ENCODE results near the gene PCIF1.

The PCIF1 gene

DNA sequence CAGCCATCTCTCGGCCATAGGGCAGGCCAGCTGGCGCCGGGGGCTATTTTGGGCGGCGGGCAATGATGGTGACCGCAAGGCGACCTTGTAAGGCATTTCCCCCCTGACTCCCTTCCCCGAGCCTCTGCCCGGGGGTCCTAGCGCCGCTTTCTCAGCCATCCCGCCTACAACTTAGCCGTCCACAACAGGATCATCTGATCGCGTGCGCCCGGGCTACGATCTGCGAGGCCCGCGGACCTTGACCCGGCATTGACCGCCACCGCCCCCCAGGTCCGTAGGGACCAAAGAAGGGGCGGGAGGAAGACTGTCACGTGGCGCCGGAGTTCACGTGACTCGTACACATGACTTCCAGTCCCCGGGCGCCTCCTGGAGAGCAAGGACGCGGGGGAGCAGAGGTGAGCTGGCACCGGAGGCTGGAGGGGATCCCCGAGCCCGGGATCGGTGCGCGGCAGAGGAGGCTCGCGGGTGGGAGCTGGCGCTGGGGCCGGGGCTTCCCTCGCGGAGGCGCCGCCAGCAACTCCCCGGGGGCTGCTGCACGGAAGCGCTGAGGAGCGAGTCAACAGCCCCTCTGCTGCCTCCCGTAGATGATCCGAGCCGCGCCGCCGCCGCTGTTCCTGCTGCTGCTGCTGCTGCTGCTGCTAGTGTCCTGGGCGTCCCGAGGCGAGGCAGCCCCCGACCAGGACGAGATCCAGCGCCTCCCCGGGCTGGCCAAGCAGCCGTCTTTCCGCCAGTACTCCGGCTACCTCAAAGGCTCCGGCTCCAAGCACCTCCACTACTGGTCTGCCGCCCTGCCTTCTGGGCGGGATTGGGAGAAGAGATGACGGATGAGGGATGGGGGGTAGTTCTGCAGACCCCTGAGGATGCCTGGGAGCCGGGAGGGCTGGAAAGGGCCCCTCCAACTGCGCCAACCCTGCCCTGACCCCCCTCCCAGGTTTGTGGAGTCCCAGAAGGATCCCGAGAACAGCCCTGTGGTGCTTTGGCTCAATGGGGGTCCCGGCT, 43.2 kb upstream of the PCIF1 start, which contains the start of the genes CTSA and NEURL2:
TSS of gene CTSA (plus strand) at position 351 of the 999 bp plus-strand sequence. CDS start at position 585, 234 bp downstream.
TSS of gene NEURL2 (minus strand) at position 224 of the 999 bp plus-strand sequence. CDS start at position 7, 217 bp downstream.
- Histone ChIP-seq H3K36me3 (replicated peaks) (peaks cover 15% of the 10 kb centered on the region), H3K27ac (peak within 1 kb of the TSS; percentile 45), H3K4me3 (ENCODE audit: low read depth, low read length) (peak within 1 kb of the TSS; percentile 78), H3K27me3 (replicated peaks) (no peaks in the 10 kb centered on the region)
- TF ChIP-seq, protein P1, sequence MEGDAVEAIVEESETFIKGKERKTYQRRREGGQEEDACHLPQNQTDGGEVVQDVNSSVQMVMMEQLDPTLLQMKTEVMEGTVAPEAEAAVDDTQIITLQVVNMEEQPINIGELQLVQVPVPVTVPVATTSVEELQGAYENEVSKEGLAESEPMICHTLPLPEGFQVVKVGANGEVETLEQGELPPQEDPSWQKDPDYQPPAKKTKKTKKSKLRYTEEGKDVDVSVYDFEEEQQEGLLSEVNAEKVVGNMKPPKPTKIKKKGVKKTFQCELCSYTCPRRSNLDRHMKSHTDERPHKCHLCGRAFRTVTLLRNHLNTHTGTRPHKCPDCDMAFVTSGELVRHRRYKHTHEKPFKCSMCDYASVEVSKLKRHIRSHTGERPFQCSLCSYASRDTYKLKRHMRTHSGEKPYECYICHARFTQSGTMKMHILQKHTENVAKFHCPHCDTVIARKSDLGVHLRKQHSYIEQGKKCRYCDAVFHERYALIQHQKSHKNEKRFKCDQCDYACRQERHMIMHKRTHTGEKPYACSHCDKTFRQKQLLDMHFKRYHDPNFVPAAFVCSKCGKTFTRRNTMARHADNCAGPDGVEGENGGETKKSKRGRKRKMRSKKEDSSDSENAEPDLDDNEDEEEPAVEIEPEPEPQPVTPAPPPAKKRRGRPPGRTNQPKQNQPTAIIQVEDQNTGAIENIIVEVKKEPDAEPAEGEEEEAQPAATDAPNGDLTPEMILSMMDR (IDR thresholded peaks at IDR 0.05; ENCODE audit: low read depth, low read length, missing control alignments) = no peak
- DNase-seq = peak; percentile 89
- in situ Hi-C loops (cut with HindIII; ENCODE audit: low pct_ligation_motif_present, low sequenced_read_pairs) = no loop called here

DNA sequence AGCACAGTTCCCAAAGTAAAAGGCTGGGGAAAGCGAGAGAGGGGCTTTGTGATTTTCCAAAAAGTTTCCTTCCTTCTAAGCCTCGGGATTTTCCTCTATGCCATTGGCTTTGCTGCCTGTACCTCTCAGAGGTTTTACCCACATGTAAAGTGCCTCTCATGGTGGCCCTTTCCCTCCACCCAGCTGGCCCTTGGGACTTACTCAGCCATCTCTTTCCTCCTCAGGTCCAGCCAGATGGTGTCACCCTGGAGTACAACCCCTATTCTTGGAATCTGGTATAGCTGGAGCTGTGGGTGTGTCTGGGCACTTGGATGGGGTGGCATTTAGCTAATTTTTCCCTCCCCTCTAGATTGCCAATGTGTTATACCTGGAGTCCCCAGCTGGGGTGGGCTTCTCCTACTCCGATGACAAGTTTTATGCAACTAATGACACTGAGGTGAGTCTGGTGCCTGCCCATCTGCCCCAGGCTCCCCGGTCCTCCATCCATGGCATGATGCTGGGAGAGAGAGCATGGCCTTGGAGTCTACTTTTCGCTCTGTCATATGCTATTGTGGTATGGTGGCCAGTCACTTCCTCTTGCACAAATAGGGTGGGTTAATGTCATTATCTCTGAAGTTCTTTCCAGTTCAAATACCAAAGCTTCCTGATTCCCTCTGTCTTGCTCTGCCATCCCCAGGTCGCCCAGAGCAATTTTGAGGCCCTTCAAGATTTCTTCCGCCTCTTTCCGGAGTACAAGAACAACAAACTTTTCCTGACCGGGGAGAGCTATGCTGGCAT, 42.2 kb upstream of the PCIF1 start:
- Histone ChIP-seq H3K27me3 (replicated peaks) (no peaks in the 10 kb centered on the region), H3K36me3 (replicated peaks) (peaks cover 23% of the 10 kb centered on the region), H3K27ac (no peak overlapping the region), H3K4me3 (ENCODE audit: low read depth, low read length) (peak overlapping the region; percentile 78)
- TF ChIP-seq, protein P1 (IDR thresholded peaks at IDR 0.05; ENCODE audit: low read depth, low read length, missing control alignments) = peak; percentile 52
- in situ Hi-C loops (cut with HindIII; ENCODE audit: low pct_ligation_motif_present, low sequenced_read_pairs) = no loop called here
- peak; percentile 18 for DNase-seq

DNA sequence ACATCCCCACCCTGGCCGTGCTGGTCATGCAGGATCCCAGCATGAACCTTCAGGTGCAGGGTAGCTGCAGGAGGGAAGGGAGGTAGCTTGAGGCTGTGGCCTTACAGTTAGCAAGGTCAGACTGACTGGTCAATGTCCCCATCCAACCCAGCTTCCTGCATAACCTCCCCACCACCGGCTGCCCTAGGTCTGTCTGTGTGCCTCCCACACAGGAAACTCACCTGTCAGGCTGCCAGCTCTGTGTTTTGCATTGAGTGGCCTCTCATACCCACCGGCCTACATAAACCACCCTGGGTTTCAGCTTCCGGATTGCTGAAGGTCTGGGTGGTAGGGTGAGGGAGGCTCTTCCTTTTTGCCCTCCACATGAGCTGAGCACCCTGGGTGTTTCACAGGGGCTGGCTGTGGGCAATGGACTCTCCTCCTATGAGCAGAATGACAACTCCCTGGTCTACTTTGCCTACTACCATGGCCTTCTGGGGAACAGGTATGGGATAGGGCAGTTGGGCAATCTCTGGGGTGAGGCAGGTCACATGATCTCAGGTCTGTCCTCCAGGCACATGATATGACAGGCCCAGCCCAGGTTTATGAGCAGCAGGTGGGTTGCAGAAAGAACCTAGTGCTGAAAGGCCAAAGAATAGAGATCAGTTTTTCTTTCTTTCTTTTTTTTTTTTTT, 41.5 kb upstream of the PCIF1 start:
- no peak overlapping the region for H3K27ac ChIP-seq
- H3K27me3 ChIP-seq (replicated peaks) = no peaks in the 10 kb centered on the region
- in situ Hi-C loops (cut with HindIII; ENCODE audit: low pct_ligation_motif_present, low sequenced_read_pairs) = no loop called here
- peaks cover 29% of the 10 kb centered on the region for H3K36me3 ChIP-seq (replicated peaks)
- TF ChIP-seq, protein P1 (IDR thresholded peaks at IDR 0.05; ENCODE audit: low read depth, low read length, missing control alignments) = no peak
- H3K4me3 ChIP-seq (ENCODE audit: low read depth, low read length) = no peak overlapping the region
- no peak for DNase-seq

DNA sequence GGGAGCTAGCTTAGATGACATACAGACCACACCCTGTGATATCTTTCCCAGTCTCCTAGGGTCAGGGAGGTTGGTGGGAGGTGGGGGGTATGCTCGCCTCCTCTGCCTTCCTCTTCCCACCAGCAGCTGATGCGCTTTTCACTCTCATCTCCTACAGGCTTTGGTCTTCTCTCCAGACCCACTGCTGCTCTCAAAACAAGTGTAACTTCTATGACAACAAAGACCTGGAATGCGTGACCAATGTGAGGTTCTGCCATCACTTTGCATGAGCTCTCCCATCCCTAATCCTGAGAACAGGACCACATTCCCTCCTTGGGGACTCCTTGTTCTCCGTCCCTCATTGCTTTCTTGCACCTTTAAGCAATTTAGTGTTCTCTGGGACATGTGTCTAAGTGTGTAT, 40.7 kb upstream of the PCIF1 start:
- in situ Hi-C loops (cut with HindIII; ENCODE audit: low pct_ligation_motif_present, low sequenced_read_pairs) = no loop called here
- Histone ChIP-seq H3K27me3 (replicated peaks) (no peaks in the 10 kb centered on the region), H3K36me3 (replicated peaks) (peaks cover 33% of the 10 kb centered on the region), H3K27ac (no peak overlapping the region), H3K4me3 (ENCODE audit: low read depth, low read length) (no peak overlapping the region)
- no peak for DNase-seq
- TF ChIP-seq, protein P1 (IDR thresholded peaks at IDR 0.05; ENCODE audit: low read depth, low read length, missing control alignments) = no peak

DNA sequence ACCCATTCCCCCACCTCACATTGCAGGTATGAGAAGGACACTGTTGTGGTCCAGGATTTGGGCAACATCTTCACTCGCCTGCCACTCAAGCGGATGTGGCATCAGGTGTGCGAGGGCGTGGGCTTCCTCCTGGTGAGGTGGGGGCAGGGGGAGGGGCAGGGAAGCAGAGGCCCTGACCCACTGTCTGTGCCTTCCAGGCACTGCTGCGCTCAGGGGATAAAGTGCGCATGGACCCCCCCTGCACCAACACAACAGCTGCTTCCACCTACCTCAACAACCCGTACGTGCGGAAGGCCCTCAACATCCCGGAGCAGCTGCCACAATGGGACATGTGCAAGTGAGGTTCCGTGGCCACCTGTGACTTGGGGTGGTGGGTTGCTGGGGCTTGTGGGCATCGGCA, 39.7 kb upstream of the PCIF1 start:
- in situ Hi-C loops (cut with HindIII; ENCODE audit: low pct_ligation_motif_present, low sequenced_read_pairs) = no loop called here
- TF ChIP-seq, protein P1 (IDR thresholded peaks at IDR 0.05; ENCODE audit: low read depth, low read length, missing control alignments) = no peak
- Histone ChIP-seq H3K27me3 (replicated peaks) (no peaks in the 10 kb centered on the region), H3K4me3 (ENCODE audit: low read depth, low read length) (no peak overlapping the region), H3K36me3 (replicated peaks) (peaks cover 38% of the 10 kb centered on the region), H3K27ac (no peak overlapping the region)
- DNase-seq = no peak
